Esophagus squamous epithelium (tissue), 5 donors: ENCODE results near the gene OCIAD2. TPM values are rescaled to one million over a fixed set of nuclear protein-coding genes. Genes with fewer than 3 reads are reported as not detected.

Experiments used
- DNase-seq: peaks from one replicate; lab custom pipeline; 2025; lab: John Stamatoyannopoulos, UW
- H3K27ac ChIP-seq, 4 donors: fragments of 200-600 bp; sonication (generic); one replicate each; pipeline ENCODE4 v1.5.1; 2016 to 2019; ENCODE audit warnings: mild to moderate bottlenecking in 1 of 4
- H3K27me3 ChIP-seq, 4 donors: fragments of 200-600 bp; sonication (generic); 1 replicate in 3 of 4; 2 replicates in 1 of 4; pipeline versions ENCODE4 v1.5.1 to v1.6.0; 2017 to 2021; ENCODE audit warnings: antibody characterized with exemption in 1 of 4
- H3K36me3 ChIP-seq, 3 donors: fragments of 200-600 bp; sonication (generic); one replicate each; pipeline ENCODE4 v1.5.1; 2016 to 2019
- H3K4me1 ChIP-seq, 3 donors: fragments of 200-600 bp; sonication (generic); one replicate each; pipeline ENCODE4 v1.5.1; 2017 to 2019
- H3K4me3 ChIP-seq, 4 donors: fragments of 200-600 bp; sonication (generic); 1 replicate in 3 of 4; 2 replicates in 1 of 4; pipeline ENCODE4 v1.5.1; 2016 to 2019; ENCODE audit warnings: mild to moderate bottlenecking in 2 of 4, moderate library complexity in 1 of 4
- H3K9me3 ChIP-seq, 3 donors: fragments of 200-600 bp; sonication (generic); one replicate each; pipeline ENCODE4 v1.5.1; 2016 to 2019
- CTCF ChIP-seq, 6 experiments: fragments of 450-650 bp in 4 of 6; fragments of 200-600 bp in 2 of 6; sonication (generic) in 2 of 6; IDR thresholded peaks; one replicate each; pipeline ENCODE4 v1.5.1; 2016 to 2019; ENCODE audit warnings: antibody characterized with exemption in 6 of 6, mild to moderate bottlenecking in 4 of 6, moderate library complexity in 4 of 6
- POLR2A ChIP-seq, 4 donors: fragments of 450-650 bp; IDR thresholded peaks; one replicate each; pipeline ENCODE4 v1.6.1; 2017; ENCODE audit warnings: antibody characterized with exemption in 4 of 4, mild to moderate bottlenecking in 4 of 4, moderate library complexity in 3 of 4
- WGBS, 2 donors: methylation state at CpG; one replicate each; pipeline ENCODE4 v1.1.5; 2018; 5-methylcytosine and 5-hydroxymethylcytosine counted together
- intact Hi-C: fragments of 100-400 bp; cut with DNase I; formaldehyde crosslinking; loops from one replicate; pipeline ENCODE4 v1.15.0; 2022
- total RNA-seq, 4 donors: library from RNA; depleted of rRNA; stranded (reverse); fragments of >200 nt; gene quantifications; one replicate each; pipeline ENCODE4 v1.1.0, GENCODE V29; 2016
- donor health status: DM: yes; HTN: yes; CAD: no.

Gene OCIAD2
- total RNA-seq, 4 donors from 2014 or later = 16.2 to 30.8 (median 17.5) TPM

GRCh38 chr4:48904541-48905142, 1.9 kb downstream of the OCIAD2 start:
- peaks cover 0 to 34% (median 0%) of the 10 kb centered on the region in 3 donors for H3K36me3 ChIP-seq
- 80 to 89% methylated on average over 3 of the region's 3 CpGs for WGBS, 2 donors
- no peaks in the 10 kb centered on the region for H3K9me3 ChIP-seq
- peaks cover 0 to 4% (median 0%) of the 10 kb centered on the region in 4 donors for H3K27me3 ChIP-seq
- no peak for DNase-seq
- intact Hi-C loops = no loop called here
- H3K4me1 ChIP-seq = peaks cover 10 to 70% (median 19%) of the 10 kb centered on the region in 3 donors
- H3K27ac ChIP-seq = no peak overlapping the region
- no peak overlapping the region for H3K4me3 ChIP-seq
- TF ChIP-seq POLR2A (IDR thresholded peaks at IDR 0.05) = no peak
- TF ChIP-seq CTCF (IDR thresholded peaks at IDR 0.05) = no peak

- H3K27me3 ChIP-seq = peaks cover 0 to 4% (median 0%) of the 10 kb centered on the region in 4 donors
- peaks cover 0 to 39% (median 0%) of the 10 kb centered on the region in 3 donors for H3K36me3 ChIP-seq
- peaks cover 10 to 65% (median 15%) of the 10 kb centered on the region in 3 donors for H3K4me1 ChIP-seq
- intact Hi-C loops = no loop called here
- H3K9me3 ChIP-seq = no peaks in the 10 kb centered on the region
- no peak overlapping the region for H3K4me3 ChIP-seq
- no peak overlapping the region for H3K27ac ChIP-seq
- no peak for DNase-seq
- WGBS, 2 donors = 87 to 89% methylated on average over 4 of the region's 4 CpGs
- TF ChIP-seq POLR2A (IDR thresholded peaks at IDR 0.05) = no peak
Measured at GRCh38 chr4:48904101-48904500, 2.5 kb downstream of the OCIAD2 start.

GRCh38 chr4:48902266-48902665, 4.3 kb downstream of the OCIAD2 start:
- Histone ChIP-seq H3K9me3 (no peaks in the 10 kb centered on the region), H3K27ac (peak overlapping the region in 2 of 4 donors; percentile 2 to 11), H3K4me1 (peaks cover 10 to 48% (median 15%) of the 10 kb centered on the region in 3 donors), H3K27me3 (peaks cover 0 to 4% (median 0%) of the 10 kb centered on the region in 4 donors), H3K4me3 (no peak overlapping the region), H3K36me3 (peaks cover 0 to 53% (median 0%) of the 10 kb centered on the region in 3 donors)
- no peak for DNase-seq
- TF ChIP-seq CTCF (IDR thresholded peaks at IDR 0.05) (no peak), POLR2A (IDR thresholded peaks at IDR 0.05) (no peak)
- intact Hi-C loops = no loop called here

- Histone ChIP-seq H3K4me1 (peaks cover 4 to 37% (median 12%) of the 10 kb centered on the region in 3 donors), H3K36me3 (peaks cover 0 to 64% (median 0%) of the 10 kb centered on the region in 3 donors), H3K4me3 (no peak overlapping the region), H3K27ac (no peak overlapping the region), H3K9me3 (no peaks in the 10 kb centered on the region), H3K27me3 (no peaks in the 10 kb centered on the region)
- 94 to 100% methylated on average over 4 of the region's 4 CpGs for WGBS, 2 donors
- intact Hi-C loops = no loop called here
- no peak for DNase-seq
- TF ChIP-seq CTCF (IDR thresholded peaks at IDR 0.05) = no peak
- TF ChIP-seq POLR2A (IDR thresholded peaks at IDR 0.05) = no peak
Measured at GRCh38 chr4:48901196-48901595, 5.4 kb downstream of the OCIAD2 start.

GRCh38 chr4:48899950-48900349, 6.6 kb downstream of the OCIAD2 start:
- WGBS, 2 donors = 66 to 84% methylated on average over 4 of the region's 4 CpGs
- no peak overlapping the region for H3K4me3 ChIP-seq
- H3K9me3 ChIP-seq = no peaks in the 10 kb centered on the region
- no peak overlapping the region for H3K27ac ChIP-seq
- H3K27me3 ChIP-seq = no peaks in the 10 kb centered on the region
- no peak for DNase-seq
- H3K36me3 ChIP-seq = peaks cover 0 to 74% (median 0%) of the 10 kb centered on the region in 3 donors
- peaks cover 0 to 24% (median 4%) of the 10 kb centered on the region in 3 donors for H3K4me1 ChIP-seq
- intact Hi-C loops = no loop called here
- TF ChIP-seq CTCF (IDR thresholded peaks at IDR 0.05) = no peak
- no peak for TF ChIP-seq POLR2A (IDR thresholded peaks at IDR 0.05)
